C4-2B (cell line): ENCODE data around the gene PRPF38A.
A peak's percentile ranks its signal among the peaks of the same experiment; 100 is the strongest.

ENCODE experiments used
- ZFX ChIP-seq: fragments of 450-650 bp; IDR thresholded peaks from 2 replicates; pipeline ENCODE4 v1.6.1; 2017
- TF ChIP-seq, protein P1 (sequence below): fragments of 450-650 bp; conservative IDR thresholded peaks from 2 replicates; pipeline ENCODE4 v1.5.1; 2017; ENCODE audit warnings: mild to moderate bottlenecking

DNA sequence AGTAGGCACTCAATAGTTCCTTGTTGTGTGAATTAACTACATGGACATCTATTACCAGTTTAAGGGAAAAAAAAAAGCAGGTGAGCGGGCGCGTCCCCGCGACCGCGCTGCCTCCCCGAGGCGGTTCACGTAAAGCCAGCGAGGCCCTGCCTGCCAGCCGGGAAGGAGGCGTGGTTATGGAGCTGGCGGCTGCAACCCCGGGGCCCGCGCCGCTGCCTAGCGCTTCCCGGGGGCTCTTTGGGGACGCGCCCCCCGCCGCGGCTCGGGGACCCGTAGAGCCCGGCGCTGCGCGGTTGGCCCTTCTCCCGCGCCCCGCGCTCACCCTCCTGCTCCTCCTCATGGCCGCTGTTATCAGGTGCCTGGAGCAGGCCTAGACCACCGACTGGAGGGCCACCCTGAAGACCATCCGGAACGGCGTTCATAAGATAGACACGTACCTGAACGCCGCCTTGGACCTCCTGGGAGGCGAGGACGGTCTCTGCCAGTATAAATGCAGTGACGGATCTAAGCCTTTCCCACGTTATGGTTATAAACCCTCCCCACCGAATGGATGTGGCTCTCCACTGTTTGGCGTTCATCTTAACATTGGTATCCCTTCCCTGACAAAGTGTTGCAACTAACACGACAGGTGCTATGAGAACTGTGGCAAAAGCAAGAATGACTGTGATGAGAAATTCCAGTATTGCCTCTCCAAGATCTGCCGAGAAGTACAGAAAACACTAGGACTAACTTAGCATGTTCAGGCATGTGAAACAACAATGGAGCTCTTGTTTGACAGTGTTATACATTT lies 35.8 kb upstream of the PRPF38A start:
- TF ChIP-seq, protein P1, sequence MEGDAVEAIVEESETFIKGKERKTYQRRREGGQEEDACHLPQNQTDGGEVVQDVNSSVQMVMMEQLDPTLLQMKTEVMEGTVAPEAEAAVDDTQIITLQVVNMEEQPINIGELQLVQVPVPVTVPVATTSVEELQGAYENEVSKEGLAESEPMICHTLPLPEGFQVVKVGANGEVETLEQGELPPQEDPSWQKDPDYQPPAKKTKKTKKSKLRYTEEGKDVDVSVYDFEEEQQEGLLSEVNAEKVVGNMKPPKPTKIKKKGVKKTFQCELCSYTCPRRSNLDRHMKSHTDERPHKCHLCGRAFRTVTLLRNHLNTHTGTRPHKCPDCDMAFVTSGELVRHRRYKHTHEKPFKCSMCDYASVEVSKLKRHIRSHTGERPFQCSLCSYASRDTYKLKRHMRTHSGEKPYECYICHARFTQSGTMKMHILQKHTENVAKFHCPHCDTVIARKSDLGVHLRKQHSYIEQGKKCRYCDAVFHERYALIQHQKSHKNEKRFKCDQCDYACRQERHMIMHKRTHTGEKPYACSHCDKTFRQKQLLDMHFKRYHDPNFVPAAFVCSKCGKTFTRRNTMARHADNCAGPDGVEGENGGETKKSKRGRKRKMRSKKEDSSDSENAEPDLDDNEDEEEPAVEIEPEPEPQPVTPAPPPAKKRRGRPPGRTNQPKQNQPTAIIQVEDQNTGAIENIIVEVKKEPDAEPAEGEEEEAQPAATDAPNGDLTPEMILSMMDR = peak; percentile 50
- TF ChIP-seq ZFX = peak; percentile 17; the same call in 1 of the 2 replicates
